Testis (tissue), 3 donors: ENCODE measurements around the gene CLIP1. TPM values are rescaled to one million over a fixed set of nuclear protein-coding genes. Genes with fewer than 3 reads are reported as not detected.

Experiments used
- DNase-seq: peaks from one replicate; pipeline ENCODE4 v3.0.0-alpha.2; 2019
- H3K27ac ChIP-seq, 2 donors: fragments of 200-600 bp; sonication (generic); one replicate each; pipeline ENCODE4 v1.5.1; 2019
- H3K27me3 ChIP-seq: fragments of 200-600 bp; sonication (generic); one replicate; pipeline ENCODE4 v1.5.1; 2019
- H3K36me3 ChIP-seq: fragments of 200-600 bp; sonication (generic); one replicate; pipeline ENCODE4 v1.5.1; 2017; ENCODE audit warnings: low read depth; ENCODE audit errors: missing control alignments
- H3K4me1 ChIP-seq: fragments of 200-600 bp; sonication (generic); one replicate; pipeline ENCODE4 v1.5.1; 2019
- H3K4me3 ChIP-seq, 2 donors: fragments of 200-600 bp; sonication (generic); one replicate each; pipeline ENCODE4 v1.5.1; 2017 to 2019
- H3K9me3 ChIP-seq: fragments of 200-600 bp; sonication (generic); one replicate; pipeline ENCODE4 v1.5.1; 2017
- POLR2A ChIP-seq: fragments of 450-650 bp; IDR thresholded peaks from one replicate; pipeline ENCODE4 v1.6.1; 2017; ENCODE audit warnings: antibody characterized with exemption, mild to moderate bottlenecking, moderate library complexity
- WGBS, 2 donors: methylation state at CpG; one replicate each; pipeline ENCODE4 v1.1.5; 2018; 5-methylcytosine and 5-hydroxymethylcytosine counted together
- intact Hi-C: fragments of 100-400 bp; cut with DNase I; formaldehyde crosslinking; loops from one replicate; pipeline ENCODE4 v1.15.1; 2023; ENCODE audit warnings: low total_unique reads
- polyA plus RNA-seq: library from polyadenylated mRNA; stranded (reverse); fragments of 350-450 nt; fragmentation: Illumina TruSeq; extraction: RNeasy Lipid Tissue Mini Kit (QIAGEN cat#74804); gene quantifications from one replicate; pipeline ENCODE4 v1.2.3, GENCODE V29; 2014; ENCODE audit warnings: low read depth, low replicate concordance; ENCODE audit not compliant: insufficient read depth
- total RNA-seq, 2 donors: library from RNA; depleted of rRNA; stranded (reverse); fragments of >200 nt; gene quantifications; one replicate each; pipeline ENCODE4 v1.2.3, GENCODE V29; 2016
- TF ChIP-seq, protein P1 (sequence below), 3 experiments: fragments of 450-650 bp in 2 of 3; fragments of 200-600 bp in 1 of 3; sonication (generic) in 1 of 3; IDR thresholded peaks; one replicate each; pipeline ENCODE4 v1.5.1; 2016 to 2019; ENCODE audit warnings: antibody characterized with exemption in 3 of 3, mild to moderate bottlenecking in 2 of 3, moderate library complexity in 1 of 3

Gene CLIP1
- total and polyA plus RNA-seq, 3 donors from 2014 or later: 25.1 to 66.5 (median 51.9) TPM

DNA sequence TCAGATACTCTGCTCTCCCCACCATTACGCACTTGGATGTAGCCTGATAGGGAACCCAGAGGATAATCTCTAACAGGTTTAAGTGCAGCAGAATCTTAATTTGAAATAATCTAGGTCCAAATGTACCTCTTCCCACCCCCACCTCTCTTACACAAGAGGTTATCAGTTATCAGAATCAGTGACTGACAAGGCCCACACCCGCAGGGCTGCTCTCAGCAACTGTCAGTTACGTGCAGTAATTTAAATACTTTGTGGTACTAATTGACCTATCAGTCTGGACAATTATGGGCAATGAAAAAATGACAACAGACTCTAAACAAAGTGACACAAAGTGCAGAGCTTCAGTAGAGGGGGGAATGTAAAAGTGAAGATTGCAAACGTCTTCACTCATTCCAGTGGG lies 74.0 kb downstream of the CLIP1 start:
- TF ChIP-seq, protein P1, sequence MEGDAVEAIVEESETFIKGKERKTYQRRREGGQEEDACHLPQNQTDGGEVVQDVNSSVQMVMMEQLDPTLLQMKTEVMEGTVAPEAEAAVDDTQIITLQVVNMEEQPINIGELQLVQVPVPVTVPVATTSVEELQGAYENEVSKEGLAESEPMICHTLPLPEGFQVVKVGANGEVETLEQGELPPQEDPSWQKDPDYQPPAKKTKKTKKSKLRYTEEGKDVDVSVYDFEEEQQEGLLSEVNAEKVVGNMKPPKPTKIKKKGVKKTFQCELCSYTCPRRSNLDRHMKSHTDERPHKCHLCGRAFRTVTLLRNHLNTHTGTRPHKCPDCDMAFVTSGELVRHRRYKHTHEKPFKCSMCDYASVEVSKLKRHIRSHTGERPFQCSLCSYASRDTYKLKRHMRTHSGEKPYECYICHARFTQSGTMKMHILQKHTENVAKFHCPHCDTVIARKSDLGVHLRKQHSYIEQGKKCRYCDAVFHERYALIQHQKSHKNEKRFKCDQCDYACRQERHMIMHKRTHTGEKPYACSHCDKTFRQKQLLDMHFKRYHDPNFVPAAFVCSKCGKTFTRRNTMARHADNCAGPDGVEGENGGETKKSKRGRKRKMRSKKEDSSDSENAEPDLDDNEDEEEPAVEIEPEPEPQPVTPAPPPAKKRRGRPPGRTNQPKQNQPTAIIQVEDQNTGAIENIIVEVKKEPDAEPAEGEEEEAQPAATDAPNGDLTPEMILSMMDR (IDR thresholded peaks at IDR 0.05): no peak
- no peak for TF ChIP-seq POLR2A
- no peaks in the 10 kb centered on the region for H3K36me3 ChIP-seq
- H3K9me3 ChIP-seq: no peaks in the 10 kb centered on the region
- no peak for DNase-seq
- 91 to 94% methylated on average over 4 of the region's 4 CpGs for WGBS, 2 donors
- H3K4me3 ChIP-seq: no peak overlapping the region
- no peaks in the 10 kb centered on the region for H3K27me3 ChIP-seq
- H3K4me1 ChIP-seq: no peaks in the 10 kb centered on the region
- H3K27ac ChIP-seq: no peak overlapping the region
- intact Hi-C loops: no loop called here

DNA sequence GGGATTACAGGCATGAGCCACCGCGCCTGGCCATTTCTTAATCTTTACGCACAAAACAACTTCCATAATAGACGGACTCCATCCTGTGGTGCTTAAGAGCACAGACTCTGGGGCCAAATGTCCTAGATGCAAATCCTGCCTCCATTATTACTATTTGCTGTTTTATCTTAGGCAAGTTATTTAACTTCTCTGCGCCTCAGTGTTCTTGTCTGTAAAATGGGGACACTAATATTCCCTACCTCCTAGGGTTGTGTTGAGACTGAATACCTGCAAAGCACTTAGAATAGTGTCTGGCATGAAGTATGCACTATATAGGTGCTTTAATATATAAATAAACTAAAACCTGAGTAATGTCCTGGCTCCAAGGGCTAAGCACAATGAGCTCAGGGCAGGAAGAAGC lies 76.4 kb downstream of the CLIP1 start:
- H3K36me3 ChIP-seq: no peaks in the 10 kb centered on the region
- no peak overlapping the region for H3K27ac ChIP-seq
- intact Hi-C loops: no loop called here

DNA sequence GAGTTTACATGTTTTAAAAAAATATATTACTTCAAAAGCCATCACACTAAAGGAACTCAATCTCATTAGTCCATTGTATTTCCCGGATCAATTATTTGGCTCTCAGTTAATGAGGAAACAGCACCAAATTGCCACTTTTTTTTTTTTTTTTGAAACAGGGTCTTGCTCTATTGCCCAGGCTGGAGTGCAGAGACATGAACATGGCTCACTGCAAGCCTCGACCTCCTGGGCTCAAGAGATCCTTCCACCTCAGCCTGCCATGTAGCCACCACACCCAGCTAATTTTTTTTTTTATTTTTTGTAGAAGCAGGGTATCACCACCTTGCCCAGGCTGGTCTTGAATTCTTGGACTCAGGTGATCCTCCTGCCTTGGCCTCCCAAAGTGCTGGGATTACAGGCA lies 77.4 kb downstream of the CLIP1 start:
- WGBS, 2 donors: 88 to 97% methylated on average over 2 of the region's 2 CpGs
- Histone ChIP-seq H3K4me1 (no peaks in the 10 kb centered on the region), H3K27me3 (no peaks in the 10 kb centered on the region), H3K36me3 (no peaks in the 10 kb centered on the region), H3K4me3 (no peak overlapping the region), H3K9me3 (no peaks in the 10 kb centered on the region), H3K27ac (no peak overlapping the region)
- TF ChIP-seq POLR2A: no peak
- TF ChIP-seq, protein P1 (IDR thresholded peaks at IDR 0.05): no peak
- no peak for DNase-seq
- intact Hi-C loops: no loop called here

More for the DNA sequence above, 76.4 kb downstream of the CLIP1 start:
- H3K4me1 ChIP-seq: no peaks in the 10 kb centered on the region
- WGBS, 2 donors: 98% methylated on average over 5 of the region's 5 CpGs
- no peaks in the 10 kb centered on the region for H3K9me3 ChIP-seq
- DNase-seq: no peak
- H3K4me3 ChIP-seq: no peak overlapping the region
- no peak for TF ChIP-seq POLR2A
- TF ChIP-seq, protein P1 (IDR thresholded peaks at IDR 0.05): no peak
- no peaks in the 10 kb centered on the region for H3K27me3 ChIP-seq

DNA sequence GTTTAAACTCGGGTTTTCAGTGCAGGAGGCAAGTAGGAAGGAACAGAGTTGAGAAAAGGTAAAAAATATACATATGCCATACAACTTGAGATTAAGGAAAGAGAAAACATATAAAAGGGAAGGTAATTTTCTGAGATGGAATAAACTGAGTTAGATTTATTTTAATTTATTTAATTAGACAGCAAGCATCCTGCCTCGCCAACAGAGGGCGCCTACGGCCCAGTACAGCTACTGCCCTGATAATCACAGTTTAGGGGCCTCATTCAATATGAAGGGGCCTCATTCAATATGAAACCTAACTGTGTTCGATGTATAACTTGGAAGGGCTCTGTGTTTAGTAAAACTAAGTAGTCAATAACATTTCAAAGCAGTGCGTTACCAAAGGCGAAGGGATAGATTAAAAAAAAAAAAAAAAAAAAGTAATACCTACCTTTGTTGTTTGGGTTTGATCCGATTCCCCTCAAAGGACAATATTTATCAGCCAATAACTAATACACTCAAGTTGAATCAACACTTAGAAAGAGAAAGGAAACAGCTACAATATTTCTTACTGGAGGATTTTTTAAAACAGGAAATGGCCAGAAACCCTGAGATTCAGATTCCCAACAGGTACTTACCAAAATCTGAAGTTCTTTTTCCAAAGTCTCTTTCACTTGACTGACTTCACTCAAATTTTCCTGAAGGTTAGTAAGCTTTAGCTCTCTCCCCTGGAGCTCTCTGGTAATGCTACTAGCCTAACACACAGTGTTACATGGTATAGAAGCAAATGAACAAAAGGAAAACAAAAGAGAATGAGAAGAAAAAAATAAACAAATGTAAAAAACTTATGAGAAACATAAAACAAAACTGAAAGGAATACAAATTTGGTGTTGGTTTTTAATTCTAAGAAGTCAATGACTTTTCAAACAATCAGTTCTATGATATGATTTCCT lies 86.2 kb downstream of the CLIP1 start:
- peak overlapping the region; percentile 18 to 39 for H3K27ac ChIP-seq
- H3K4me3 ChIP-seq: no peak overlapping the region
- no peaks in the 10 kb centered on the region for H3K27me3 ChIP-seq
- TF ChIP-seq POLR2A: no peak
- TF ChIP-seq, protein P1 (IDR thresholded peaks at IDR 0.05): peak in 2 of 3 experiments; percentile 30 to 48
- H3K36me3 ChIP-seq: no peaks in the 10 kb centered on the region
- no peak for DNase-seq
- intact Hi-C loops: no loop called here
- peaks cover 16% of the 10 kb centered on the region for H3K4me1 ChIP-seq
- WGBS, 2 donors: 79 to 90% methylated on average over 8 of the region's 8 CpGs
- no peaks in the 10 kb centered on the region for H3K9me3 ChIP-seq
